CD4-positive, alpha-beta T cell treated with Interleukin-17A for 1 hour (primary cell): ENCODE data around the gene TSKS.

ENCODE experiments used
- DNase-seq: peaks from one replicate; pipeline ENCODE4 v3.0.0-alpha.2; 2020

TSKS gene, protein sequence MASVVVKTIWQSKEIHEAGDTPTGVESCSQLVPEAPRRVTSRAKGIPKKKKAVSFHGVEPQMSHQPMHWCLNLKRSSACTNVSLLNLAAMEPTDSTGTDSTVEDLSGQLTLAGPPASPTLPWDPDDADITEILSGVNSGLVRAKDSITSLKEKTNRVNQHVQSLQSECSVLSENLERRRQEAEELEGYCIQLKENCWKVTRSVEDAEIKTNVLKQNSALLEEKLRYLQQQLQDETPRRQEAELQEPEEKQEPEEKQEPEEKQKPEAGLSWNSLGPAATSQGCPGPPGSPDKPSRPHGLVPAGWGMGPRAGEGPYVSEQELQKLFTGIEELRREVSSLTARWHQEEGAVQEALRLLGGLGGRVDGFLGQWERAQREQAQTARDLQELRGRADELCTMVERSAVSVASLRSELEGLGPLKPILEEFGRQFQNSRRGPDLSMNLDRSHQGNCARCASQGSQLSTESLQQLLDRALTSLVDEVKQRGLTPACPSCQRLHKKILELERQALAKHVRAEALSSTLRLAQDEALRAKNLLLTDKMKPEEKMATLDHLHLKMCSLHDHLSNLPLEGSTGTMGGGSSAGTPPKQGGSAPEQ

GRCh38 chr19:49763230-49763629 is at the start of gene TSKS:
Gene TSKS, minus strand, starts transcription at chr19:49763306. Its CDS starts 59 bp downstream, at chr19:49763247.
- no peak for DNase-seq

DNA sequence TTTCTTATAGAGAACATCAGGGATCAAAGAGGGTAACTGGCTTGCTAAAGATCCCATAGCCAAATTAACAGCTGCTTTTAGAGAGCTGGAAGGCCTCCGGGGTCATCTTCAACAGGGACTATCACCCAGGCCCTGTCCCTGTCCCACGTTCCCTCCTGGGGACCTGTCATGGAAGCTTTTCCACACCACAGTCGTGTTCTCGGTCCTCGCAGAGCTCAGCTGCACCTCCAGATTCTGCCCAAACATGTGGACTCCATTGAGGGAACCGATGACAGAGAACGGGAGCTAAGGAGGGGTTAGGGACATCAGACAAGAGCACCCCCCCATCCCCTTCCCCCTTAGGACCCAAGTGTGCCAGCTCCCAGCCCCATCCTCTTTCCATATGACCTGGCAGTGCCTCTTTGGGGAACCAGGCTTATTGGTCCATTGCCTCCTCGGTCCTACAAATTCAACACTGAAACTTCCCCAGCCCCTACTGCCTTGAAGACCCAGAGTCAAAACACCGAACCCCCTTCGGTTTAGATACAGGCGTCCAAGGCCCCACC is 49.4 kb upstream of the TSKS start:
- DNase-seq = no peak

GRCh38 chr19:49811328-49811727 is 48.2 kb upstream of the TSKS start:
- no peak for DNase-seq

- DNase-seq = no peak
Measured at GRCh38 chr19:49809941-49810389, 46.9 kb upstream of the TSKS start.

GRCh38 chr19:49809160-49809940 is 46.2 kb upstream of the TSKS start:
- peak; percentile 70 for DNase-seq

GRCh38 chr19:49808711-49809159 is 45.6 kb upstream of the TSKS start:
- peak; percentile 93 for DNase-seq

DNA sequence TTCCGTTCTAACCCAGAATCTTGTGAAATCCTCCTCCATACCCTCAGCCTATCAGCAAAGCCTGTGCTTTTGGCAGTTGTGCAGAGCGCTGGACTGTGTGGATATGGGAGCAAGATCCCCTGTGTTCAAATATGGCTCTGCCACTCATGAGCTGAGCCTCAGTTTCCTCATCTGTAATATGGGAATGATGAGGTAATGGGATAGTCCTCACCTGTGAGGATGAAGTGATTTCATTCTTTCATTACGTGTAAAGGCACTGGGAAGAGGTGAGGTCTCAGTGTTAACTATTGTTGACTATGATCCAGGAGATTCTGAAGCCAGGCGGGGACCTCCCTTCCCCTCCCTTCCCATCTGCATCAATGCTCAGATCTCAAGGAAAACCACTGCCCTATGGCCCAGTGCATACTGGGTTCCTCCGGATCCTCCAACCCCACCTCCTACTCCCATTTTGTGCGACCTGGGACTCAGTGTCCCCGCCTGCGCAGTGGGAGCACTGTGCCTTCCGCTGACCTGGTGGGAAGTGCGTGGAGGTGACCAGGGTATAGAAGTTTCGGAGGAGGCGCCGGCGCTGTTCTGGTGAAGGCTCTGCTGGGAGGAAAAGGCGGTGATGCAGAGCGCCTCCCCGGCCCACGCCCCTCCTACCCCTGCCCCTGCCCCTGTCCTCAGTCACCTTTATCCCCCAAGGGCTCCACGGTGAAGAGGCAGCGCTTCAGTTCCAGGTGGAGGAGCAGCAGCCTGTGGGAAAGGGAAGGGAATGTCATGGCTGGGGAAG is 45.0 kb upstream of the TSKS start:
- DNase-seq = no peak

- no peak for DNase-seq
Measured at GRCh38 chr19:49807058-49807903, 44.2 kb upstream of the TSKS start.

GRCh38 chr19:49806620-49806959 is 43.5 kb upstream of the TSKS start:
- no peak for DNase-seq

- no peak for DNase-seq
Measured at GRCh38 chr19:49805822-49806619, 42.9 kb upstream of the TSKS start.

DNA sequence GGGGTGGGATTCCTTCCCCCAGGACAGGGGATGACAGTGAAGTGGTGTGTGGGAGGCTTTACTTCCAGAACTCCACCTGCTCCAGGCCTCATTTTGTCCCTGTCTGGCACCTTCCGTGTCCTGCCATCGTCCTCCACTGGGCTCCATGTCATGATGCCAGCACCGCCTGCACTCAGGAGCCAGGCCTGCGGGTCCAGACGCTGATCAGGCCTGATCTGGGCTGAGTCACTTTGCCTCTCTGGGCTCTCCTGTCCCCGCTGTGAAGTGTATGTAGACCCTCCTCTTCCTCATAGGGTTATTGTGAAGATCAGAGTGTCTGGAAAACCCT is 40.4 kb upstream of the TSKS start:
- DNase-seq = no peak

GRCh38 chr19:49802836-49803528 is 39.9 kb upstream of the TSKS start:
- no peak for DNase-seq

DNA sequence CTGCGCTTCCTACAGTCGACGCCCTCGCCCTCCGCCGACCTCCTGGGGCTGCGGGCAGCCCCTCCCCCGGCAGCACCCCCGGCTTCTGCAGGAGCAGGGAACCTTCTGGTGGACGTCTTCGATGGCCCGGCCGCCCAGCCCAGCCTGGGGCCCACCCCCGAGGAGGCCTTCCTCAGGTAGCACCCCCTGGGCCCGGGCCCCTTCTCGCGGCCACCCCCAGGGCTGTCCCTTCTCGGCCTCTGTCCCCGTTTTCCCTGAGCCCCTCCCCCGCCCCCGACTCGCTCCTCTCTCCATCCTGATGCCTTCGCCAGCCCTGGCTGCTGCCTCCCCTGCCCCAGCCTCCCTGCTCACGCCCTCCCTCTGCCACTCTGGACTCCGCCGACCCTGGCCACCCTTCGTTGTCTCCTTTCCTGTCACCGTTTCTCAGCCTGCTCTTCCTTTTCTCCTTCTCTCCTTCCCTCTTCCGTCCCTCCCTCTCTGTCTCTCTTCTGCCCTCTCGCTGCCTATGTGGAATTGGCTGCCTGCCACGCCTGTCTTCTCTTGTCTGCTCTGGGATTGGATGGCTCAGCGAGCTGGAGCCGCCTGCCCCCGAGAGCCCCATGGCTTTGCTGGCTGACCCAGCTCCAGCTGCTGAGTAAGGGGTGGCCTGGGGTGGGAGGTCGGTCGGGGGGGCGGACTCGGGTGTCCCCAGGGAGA is 39.0 kb upstream of the TSKS start:
- DNase-seq = no peak

- no peak for DNase-seq
Measured at GRCh38 chr19:49801401-49801888, 38.3 kb upstream of the TSKS start.

- no peak for DNase-seq
Measured at GRCh38 chr19:49800771-49801170, 37.7 kb upstream of the TSKS start.

DNA sequence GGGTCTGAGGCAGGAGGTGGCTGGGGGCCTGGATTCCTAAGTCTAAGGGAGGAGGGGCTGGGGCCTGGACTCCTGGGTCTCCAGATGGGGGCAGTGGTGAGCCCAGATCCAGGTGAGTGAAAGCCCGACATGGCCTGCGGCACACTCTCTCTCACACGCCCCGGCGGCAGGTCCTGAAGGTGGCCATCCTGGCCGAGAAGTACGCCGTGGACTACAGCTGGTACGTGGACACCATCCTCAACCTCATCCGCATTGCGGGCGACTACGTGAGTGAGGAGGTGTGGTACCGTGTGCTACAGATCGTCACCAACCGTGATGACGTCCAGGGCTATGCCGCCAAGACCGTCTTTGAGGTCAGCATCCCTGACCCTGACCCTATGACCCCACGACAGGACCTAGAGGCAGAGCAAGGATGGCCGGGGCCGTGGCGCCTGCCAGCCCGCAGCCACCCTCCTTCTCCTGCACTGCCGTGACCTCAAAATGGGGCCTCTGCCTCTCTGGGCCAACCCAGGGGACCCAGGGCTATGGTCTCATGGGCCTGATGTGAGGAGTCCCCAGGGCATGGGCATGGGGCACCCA is 36.8 kb upstream of the TSKS start:
- peak; percentile 27 for DNase-seq

GRCh38 chr19:49799271-49799797 is 36.2 kb upstream of the TSKS start:
- DNase-seq = no peak

DNA sequence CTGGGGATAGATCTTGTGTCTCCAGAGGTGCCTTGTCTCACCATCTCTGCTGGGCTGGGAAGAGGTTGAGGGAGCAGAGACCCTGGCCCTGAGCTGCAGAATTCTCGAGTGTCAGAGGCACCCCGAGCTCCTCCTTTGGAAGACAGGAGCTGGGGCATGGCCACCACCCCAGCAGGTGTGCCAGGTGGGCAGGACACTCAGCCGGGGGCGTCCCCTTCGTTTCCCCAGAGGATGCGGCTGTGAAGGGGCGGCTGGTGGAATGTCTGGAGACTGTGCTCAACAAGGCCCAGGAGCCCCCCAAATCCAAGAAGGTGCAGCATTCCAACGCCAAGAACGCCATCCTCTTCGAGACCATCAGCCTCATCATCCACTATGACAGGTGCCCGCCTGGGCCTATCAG is 35.5 kb upstream of the TSKS start:
- no peak for DNase-seq

DNA sequence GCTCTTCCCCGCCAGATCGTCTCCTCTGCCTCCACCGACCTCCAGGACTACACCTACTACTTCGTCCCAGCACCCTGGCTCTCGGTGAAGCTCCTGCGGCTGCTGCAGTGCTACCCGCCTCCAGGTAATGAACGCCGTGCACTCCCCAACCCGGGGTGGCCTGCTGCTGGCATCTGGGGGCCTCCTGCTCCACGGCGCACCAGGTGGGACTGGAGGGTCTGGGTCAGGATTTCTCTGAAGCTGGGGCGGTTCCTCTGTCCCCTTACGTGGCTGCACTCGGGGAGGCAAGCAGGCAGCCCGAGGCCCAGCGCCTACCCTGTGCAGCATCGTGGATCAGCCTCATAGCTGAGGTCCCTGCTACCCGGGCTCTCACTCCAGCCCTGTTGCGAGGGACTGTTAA is 32.5 kb upstream of the TSKS start:
- DNase-seq = no peak
